ENCODE results near the gene SPOCK1.
"Not testable (repeated sequence)": the region's sequence is repeated elsewhere in the genome, so short reads cannot be mapped to it uniquely, and the experiment has no call there.

Gene SPOCK1

DNA sequence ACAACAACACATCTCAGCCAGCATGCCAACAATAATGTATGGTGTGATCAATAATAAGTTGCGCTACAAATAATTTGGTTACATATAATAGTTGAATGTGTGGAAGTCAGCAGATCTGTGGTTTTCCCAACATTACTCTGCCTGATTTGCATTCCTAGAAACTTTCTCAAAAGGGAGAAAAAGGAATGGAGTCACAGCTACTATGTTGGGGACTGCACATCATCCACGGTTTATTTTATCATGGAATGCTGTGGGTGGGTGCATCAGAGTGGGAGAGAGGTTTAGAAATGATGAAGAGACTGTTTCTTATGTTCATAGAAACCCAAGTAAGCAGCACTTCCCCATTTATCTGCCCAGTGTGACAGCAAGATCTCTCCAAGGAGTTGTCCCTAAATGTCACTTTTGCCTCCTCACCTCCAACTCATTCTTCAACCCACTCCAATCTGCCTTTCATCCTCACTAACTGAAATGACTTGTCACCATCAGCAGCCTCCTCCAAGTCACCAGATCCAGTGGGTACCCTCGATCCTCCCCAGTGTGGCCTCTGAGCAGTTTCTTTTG lies 2.8 kb upstream of the SPOCK1 start:
- H3K9me3 ChIP-seq (ENCODE audit: control insufficient read depth, insufficient read depth, low read length) = no peaks in the 10 kb centered on the region
- H3K9ac ChIP-seq (ENCODE audit: low read depth, low read length) = no peak overlapping the region
- H3K4me1 ChIP-seq (ENCODE audit: insufficient read depth, low read length) = no peaks in the 10 kb centered on the region
- no peaks in the 10 kb centered on the region for H3K36me3 ChIP-seq (ENCODE audit: insufficient read depth, low read length)

DNA sequence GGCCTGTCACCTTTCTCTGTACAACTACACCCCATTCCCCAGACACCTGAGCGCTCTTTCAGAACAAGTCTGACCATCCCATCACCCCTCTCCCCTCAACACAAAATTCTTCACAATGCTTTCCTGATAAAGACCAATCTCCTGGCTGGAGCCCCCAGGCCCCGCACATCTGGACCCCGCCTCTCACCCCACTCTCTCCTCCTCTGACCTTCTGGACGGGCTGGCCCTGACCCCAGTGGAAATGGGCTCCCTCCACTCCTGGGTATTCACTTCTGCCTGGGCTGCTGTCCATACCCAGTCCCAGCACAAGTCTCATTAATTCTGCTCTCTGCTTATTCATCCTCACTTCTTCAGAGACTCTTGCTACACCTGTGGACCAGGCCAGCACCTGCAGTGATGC lies 2.1 kb upstream of the SPOCK1 start:
- no peaks in the 10 kb centered on the region for H3K9me3 ChIP-seq (ENCODE audit: control insufficient read depth, insufficient read depth, low read length)
- no peak overlapping the region for H3K9ac ChIP-seq (ENCODE audit: low read depth, low read length)
- H3K4me1 ChIP-seq (ENCODE audit: insufficient read depth, low read length) = no peaks in the 10 kb centered on the region
- no peaks in the 10 kb centered on the region for H3K36me3 ChIP-seq (ENCODE audit: insufficient read depth, low read length)

DNA sequence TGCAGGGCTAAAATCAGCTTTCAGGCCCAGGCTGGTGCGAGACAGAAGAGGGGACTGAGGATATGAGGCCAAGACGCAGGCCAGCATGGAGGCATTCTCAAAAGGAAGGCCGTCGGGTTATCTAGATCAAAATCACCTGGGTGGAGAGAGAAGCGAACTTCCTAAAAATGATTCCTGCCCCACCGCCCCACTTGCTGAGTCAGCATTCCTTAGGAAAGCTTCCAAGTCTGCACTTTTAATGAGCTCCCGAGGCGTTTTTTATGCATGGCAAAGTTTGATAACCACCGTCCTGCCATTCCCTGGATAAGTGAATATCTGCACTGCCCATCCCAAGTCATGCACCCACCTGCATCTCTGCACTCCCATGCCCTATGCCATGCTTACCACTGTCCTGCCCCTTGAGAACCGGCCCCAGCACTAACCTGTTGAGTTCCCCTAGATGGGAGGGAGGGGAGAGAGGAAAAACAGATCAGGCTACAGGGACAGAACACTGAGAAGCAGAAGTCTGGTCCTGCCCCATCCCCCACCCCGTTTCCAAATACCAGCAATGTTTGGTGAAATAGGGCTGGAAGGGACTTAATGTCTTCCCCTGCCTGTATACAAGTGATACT lies 1.6 kb upstream of the SPOCK1 start:
- Histone ChIP-seq H3K9me3 (ENCODE audit: control insufficient read depth, insufficient read depth, low read length) (no peaks in the 10 kb centered on the region), H3K9ac (ENCODE audit: low read depth, low read length) (no peak overlapping the region), H3K36me3 (ENCODE audit: insufficient read depth, low read length) (no peaks in the 10 kb centered on the region), H3K4me1 (ENCODE audit: insufficient read depth, low read length) (no peaks in the 10 kb centered on the region)

DNA sequence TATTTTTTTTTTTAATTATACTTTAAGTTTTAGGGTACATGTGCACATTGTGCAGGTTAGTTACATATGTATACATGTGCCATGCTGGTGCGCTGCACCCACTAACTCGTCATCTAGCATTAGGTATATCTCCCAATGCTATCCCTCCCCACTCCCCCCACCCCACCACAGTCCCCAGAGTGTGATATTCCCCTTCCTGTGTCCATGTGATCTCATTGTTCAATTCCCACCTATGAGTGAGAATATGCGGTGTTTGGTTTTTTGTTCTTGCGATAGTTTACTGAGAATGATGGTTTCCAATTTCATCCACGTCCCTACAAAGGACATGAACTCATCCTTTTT lies 351 bp upstream of the SPOCK1 start:
- not testable (repeated sequence) for H3K9ac ChIP-seq (ENCODE audit: low read depth, low read length); H3K4me1 ChIP-seq (ENCODE audit: insufficient read depth, low read length); H3K9me3 ChIP-seq (ENCODE audit: control insufficient read depth, insufficient read depth, low read length); H3K36me3 ChIP-seq (ENCODE audit: insufficient read depth, low read length)

DNA sequence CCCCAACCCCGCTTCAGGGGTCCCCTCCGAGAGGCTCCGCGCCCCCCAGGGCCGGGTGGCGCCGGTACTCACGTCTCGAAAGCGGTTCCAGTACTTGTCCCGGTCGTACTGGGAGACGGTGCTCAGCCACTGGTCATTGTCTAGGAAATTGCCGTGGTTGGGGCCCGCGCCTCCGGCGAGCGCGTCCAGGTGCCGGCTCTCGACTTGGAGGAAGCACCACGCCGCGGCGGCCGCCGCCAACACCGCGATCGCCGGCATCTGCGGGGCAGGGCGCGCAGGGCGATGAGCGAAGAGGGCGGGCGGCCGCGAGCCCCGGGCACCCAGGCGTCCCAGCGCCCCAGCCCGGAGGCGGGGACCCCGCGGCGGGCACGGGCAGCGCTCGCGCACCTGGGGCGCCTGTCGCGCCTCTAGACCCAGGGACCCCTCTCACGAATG lies 808 bp downstream of the SPOCK1 start:
- no peaks in the 10 kb centered on the region for H3K9me3 ChIP-seq (ENCODE audit: control insufficient read depth, insufficient read depth, low read length)
- no peaks in the 10 kb centered on the region for H3K36me3 ChIP-seq (ENCODE audit: insufficient read depth, low read length)
- H3K4me1 ChIP-seq (ENCODE audit: insufficient read depth, low read length) = no peaks in the 10 kb centered on the region
- peak overlapping the region; percentile 66 for H3K9ac ChIP-seq (ENCODE audit: low read depth, low read length)

DNA sequence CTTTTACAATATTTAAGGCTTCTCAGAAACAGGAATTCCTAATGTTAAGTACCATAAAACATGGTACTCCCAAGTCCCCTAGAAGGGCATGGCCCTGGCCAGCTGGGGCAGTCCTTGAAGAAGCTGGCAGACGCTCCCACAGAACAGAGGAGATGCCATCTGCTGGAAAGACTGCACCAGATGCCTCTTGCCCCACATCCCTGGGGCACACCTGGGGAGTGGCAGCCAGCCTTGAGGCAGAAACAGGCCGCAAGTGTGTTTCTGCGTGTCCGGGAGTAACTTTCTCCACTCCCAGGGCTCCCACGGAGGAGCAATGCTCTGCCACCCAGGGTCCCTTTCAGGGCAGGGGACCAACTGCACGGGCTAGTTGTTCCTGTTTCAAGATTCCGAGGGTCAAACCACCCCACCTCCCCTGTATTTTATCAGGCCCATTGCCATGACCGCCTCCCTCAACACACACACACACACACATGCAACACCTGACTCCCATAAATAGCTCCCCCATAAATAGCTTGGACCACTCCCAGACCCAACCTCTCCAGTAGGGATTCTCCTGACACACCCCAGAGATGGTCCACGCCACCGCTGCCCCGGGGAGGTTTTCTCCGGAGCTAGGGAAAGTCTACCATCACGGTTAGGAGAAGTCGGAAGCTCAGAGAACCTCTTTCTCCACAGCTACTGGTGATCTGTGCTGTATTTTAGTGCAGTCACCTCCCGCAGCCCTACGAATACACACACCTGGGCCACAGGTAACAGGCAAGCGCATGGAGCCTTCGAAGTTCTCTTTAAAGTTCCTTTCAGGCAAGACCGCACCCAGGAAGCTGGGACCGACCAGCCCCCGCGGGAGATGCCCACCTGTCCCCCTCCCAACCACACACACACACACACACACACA lies 1.5 kb downstream of the SPOCK1 start:
- Histone ChIP-seq H3K9me3 (ENCODE audit: control insufficient read depth, insufficient read depth, low read length) (no peaks in the 10 kb centered on the region), H3K36me3 (ENCODE audit: insufficient read depth, low read length) (no peaks in the 10 kb centered on the region), H3K4me1 (ENCODE audit: insufficient read depth, low read length) (no peaks in the 10 kb centered on the region), H3K9ac (ENCODE audit: low read depth, low read length) (peak overlapping the region; percentile 66)

DNA sequence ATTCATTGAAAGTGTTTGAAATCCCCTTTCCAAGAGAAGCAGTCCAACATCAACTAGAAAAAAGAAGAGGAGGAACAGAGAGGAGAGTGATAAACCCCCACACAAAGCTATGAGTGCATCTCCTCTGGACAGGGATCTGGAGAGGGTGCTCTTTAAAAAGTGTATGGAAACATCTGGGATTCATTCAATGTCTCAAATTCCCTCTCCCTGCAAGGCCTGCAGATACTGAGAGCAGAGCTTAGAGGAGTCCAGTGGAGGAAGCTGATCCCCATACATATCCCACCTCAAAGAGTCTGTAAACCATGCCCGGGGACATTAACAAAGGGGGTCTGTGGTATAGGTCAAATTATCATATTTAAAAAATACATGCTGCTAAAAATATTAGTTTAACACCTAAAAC lies 2.2 kb downstream of the SPOCK1 start:
- Histone ChIP-seq H3K4me1 (ENCODE audit: insufficient read depth, low read length) (no peaks in the 10 kb centered on the region), H3K36me3 (ENCODE audit: insufficient read depth, low read length) (no peaks in the 10 kb centered on the region), H3K9ac (ENCODE audit: low read depth, low read length) (no peak overlapping the region), H3K9me3 (ENCODE audit: control insufficient read depth, insufficient read depth, low read length) (no peaks in the 10 kb centered on the region)

DNA sequence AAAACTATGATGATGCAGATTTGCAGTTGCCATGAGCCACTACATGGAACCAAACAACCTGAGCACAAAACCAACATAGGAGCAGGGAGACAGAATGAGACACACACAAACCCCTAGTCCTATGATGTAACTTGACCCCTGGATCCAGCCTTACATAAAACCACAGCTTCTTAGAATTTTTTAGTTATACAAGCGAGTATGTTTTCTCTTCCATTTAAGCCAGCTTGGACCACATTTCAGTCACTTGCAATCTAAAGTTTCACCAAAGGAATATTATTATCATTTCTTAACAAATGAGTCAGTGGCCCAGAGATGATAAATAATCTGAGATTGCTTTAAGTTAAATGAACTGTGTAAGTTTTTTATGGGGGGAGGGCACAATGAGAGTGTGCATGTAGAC lies 6.8 kb downstream of the SPOCK1 start:
- Histone ChIP-seq H3K36me3 (ENCODE audit: insufficient read depth, low read length) (no peaks in the 10 kb centered on the region), H3K9me3 (ENCODE audit: control insufficient read depth, insufficient read depth, low read length) (no peaks in the 10 kb centered on the region), H3K4me1 (ENCODE audit: insufficient read depth, low read length) (no peaks in the 10 kb centered on the region), H3K9ac (ENCODE audit: low read depth, low read length) (no peak overlapping the region)

DNA sequence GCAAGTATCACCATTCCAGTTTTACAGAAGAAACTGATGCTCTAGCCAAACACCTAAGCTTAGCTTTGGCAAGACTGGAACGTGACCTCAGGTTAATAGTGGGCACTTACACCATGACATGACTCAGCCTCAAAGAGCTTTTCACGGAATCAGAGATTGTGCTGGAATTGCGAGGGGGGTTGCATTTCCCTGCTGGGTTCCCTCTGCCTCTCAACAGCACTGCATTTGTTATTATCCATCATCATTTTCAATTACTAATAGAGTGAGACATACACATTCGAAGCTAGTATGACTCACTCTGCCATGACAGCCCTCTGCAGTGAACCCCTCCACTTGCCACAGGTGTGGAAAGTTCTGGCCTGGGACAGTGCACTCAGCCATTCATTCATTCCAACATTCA lies 8.0 kb downstream of the SPOCK1 start:
- Histone ChIP-seq H3K4me1 (ENCODE audit: insufficient read depth, low read length) (no peaks in the 10 kb centered on the region), H3K9ac (ENCODE audit: low read depth, low read length) (no peak overlapping the region), H3K9me3 (ENCODE audit: control insufficient read depth, insufficient read depth, low read length) (no peaks in the 10 kb centered on the region), H3K36me3 (ENCODE audit: insufficient read depth, low read length) (no peaks in the 10 kb centered on the region)

DNA sequence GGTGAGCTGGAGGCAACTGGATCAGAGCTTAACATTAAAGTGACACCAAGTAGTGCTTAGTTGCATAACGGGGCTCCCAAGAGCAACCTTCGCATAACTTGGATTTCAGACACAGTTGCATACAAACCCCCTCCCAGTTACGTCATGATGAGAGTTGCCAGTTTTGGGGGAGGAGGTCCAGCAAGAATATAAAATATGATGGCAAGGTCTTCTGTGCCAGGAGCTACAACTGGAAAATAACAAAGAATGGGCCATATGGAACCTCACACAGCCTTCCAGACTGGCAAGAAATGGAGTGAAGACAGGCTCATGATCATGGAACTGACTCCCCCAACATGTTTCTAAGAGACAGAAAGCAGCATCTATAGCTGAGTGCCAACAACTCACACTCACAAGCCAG lies 8.5 kb downstream of the SPOCK1 start:
- Histone ChIP-seq H3K36me3 (ENCODE audit: insufficient read depth, low read length) (no peaks in the 10 kb centered on the region), H3K9me3 (ENCODE audit: control insufficient read depth, insufficient read depth, low read length) (no peaks in the 10 kb centered on the region), H3K4me1 (ENCODE audit: insufficient read depth, low read length) (no peaks in the 10 kb centered on the region), H3K9ac (ENCODE audit: low read depth, low read length) (no peak overlapping the region)

DNA sequence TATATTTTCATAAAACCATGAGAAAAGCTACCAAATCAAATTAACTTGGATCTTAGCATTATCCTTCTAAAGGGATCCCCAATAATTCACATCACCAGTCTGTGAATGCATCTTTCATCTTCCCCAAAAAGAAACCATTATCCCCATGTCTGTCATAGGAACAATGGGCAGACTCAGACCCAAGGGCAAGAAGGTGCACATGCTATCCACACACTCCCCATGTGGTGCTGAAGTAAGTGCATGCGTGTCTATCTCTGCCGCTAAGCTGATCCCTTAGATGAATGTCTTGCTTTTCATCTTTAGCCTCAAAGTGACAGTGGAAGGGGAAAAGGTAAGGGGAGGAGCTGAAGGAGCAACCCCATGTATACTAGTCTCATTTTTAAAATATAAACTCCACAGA lies 10.2 kb downstream of the SPOCK1 start:
- H3K9ac ChIP-seq (ENCODE audit: low read depth, low read length) = no peak overlapping the region
- H3K4me1 ChIP-seq (ENCODE audit: insufficient read depth, low read length) = no peaks in the 10 kb centered on the region
- H3K9me3 ChIP-seq (ENCODE audit: control insufficient read depth, insufficient read depth, low read length) = no peaks in the 10 kb centered on the region
- H3K36me3 ChIP-seq (ENCODE audit: insufficient read depth, low read length) = no peaks in the 10 kb centered on the region

DNA sequence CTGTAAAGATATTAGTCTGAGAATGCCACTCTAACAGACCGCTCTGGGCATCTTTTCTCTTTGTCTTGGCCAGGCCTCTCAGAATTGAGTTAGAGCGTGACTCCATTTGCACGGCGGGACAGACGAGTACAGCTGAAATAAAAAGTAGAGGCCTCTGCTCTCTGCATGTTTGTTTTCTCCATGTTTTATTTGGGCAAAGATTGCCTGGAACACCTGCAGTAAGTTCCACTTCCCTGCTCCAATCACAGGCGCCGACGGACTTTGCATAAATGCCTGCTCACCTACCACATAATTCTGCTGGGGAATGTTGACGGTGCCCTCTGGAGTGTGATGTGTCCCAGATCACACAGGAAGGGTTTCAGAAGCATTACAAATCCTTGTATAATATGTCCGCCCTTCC lies 10.6 kb downstream of the SPOCK1 start:
- Histone ChIP-seq H3K4me1 (ENCODE audit: insufficient read depth, low read length) (no peaks in the 10 kb centered on the region), H3K9me3 (ENCODE audit: control insufficient read depth, insufficient read depth, low read length) (no peaks in the 10 kb centered on the region), H3K9ac (ENCODE audit: low read depth, low read length) (no peak overlapping the region), H3K36me3 (ENCODE audit: insufficient read depth, low read length) (no peaks in the 10 kb centered on the region)

DNA sequence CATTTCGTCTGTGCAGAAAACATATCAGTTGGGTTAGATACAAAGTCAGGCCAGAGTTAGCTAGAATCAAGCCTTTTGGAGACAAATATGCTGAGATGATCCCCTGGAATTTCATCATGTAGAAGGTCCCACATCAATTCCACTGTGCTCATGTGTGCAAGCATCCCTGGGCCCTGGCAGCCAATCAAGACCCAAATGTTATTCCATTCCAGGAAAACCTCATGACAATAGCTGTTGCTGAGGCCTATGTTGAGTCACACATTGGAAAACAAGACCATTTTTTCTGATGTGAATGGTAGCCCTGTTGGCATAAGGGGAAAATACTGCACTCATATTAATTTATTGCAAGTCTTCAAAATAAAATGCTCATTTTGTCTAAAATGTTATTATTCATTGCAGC lies 11.5 kb downstream of the SPOCK1 start:
- no peaks in the 10 kb centered on the region for H3K36me3 ChIP-seq (ENCODE audit: insufficient read depth, low read length)
- no peaks in the 10 kb centered on the region for H3K9me3 ChIP-seq (ENCODE audit: control insufficient read depth, insufficient read depth, low read length)
- H3K9ac ChIP-seq (ENCODE audit: low read depth, low read length) = no peak overlapping the region
- no peaks in the 10 kb centered on the region for H3K4me1 ChIP-seq (ENCODE audit: insufficient read depth, low read length)

DNA sequence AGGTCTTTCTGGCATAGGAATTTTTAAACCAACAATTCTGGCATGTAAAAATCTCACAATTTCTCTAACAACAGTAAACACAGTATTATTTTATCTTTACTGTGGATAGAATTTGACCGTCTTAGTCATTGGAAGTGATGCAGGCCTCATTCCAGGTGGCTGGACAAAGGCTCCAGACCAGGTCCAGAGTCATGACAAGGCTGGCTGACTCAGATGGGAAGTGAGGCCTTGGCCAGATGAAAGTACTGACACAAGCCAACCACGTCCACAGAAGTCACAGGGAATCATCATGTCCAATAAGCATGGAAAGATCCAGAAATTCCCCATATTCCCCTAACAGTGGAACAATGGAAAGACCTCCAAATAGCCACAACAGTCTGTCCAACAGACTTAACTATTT lies 12.4 kb downstream of the SPOCK1 start:
- no peaks in the 10 kb centered on the region for H3K9me3 ChIP-seq (ENCODE audit: control insufficient read depth, insufficient read depth, low read length)
- H3K9ac ChIP-seq (ENCODE audit: low read depth, low read length) = no peak overlapping the region
- H3K4me1 ChIP-seq (ENCODE audit: insufficient read depth, low read length) = no peaks in the 10 kb centered on the region
- no peaks in the 10 kb centered on the region for H3K36me3 ChIP-seq (ENCODE audit: insufficient read depth, low read length)

DNA sequence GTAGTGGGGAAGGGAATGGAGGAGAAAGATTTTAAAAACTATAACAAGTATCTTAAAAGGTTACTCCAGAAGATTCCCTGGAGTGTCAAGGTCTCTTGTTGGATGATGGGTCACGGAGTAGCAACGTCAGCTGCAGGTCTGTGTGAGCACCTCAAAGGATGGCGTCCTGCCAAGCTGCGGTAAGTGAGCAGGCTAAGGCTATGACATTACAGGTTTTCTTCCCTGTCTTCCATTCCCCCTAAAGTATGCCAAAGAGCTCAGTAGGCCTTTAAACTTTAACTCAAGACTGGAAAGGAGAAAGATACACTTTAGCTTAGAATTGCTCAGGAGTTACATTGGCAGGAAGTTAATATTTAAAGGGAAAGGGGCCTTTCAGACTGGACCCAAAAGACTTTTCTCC lies 17.5 kb downstream of the SPOCK1 start:
- Histone ChIP-seq H3K4me1 (ENCODE audit: insufficient read depth, low read length) (no peaks in the 10 kb centered on the region), H3K36me3 (ENCODE audit: insufficient read depth, low read length) (no peaks in the 10 kb centered on the region), H3K9me3 (ENCODE audit: control insufficient read depth, insufficient read depth, low read length) (no peaks in the 10 kb centered on the region), H3K9ac (ENCODE audit: low read depth, low read length) (no peak overlapping the region)
